IMR-90 (cell line): ENCODE measurements around the gene IQSEC1. TPM values are rescaled to one million over a fixed set of nuclear protein-coding genes. Genes with fewer than 3 reads are reported as not detected.

Experiments used
- ATAC-seq: fragments of 200-7000 bp; cut with Tn5 transposase; 2 replicates; pipeline ENCODE4 v1.9.1; 2020; ENCODE audit warnings: low read depth, mild to moderate bottlenecking, moderate library complexity
- BruUV-seq: library from RNA; stranded (reverse); fragments of 400-500 nt; replicated peaks from 2 replicates; lab custom pipeline; 2021; lab: Mats Ljungman, UMichigan
- CTCF ChIA-PET: fragments of 300-600 bp; formaldehyde crosslinking; extraction: SDS; loops from one replicate; lab custom pipeline; 2021; ENCODE audit warnings: antibody characterized with exemption; lab: Yijun Ruan, JAX
- POLR2A ChIA-PET: fragments of 300-600 bp; sonication (Branson Sonifier 250); formaldehyde crosslinking; loops from one replicate; lab custom pipeline; 2022; ENCODE audit warnings: antibody characterized with exemption; ENCODE audit not compliant: unreplicated experiment; lab: Charles Lee
- DNase-seq: peaks from one replicate; pipeline ENCODE4 v3.0.0; 2013
- H2AFZ ChIP-seq: replicated peaks from 2 replicates; pipeline ENCODE3; 2013; ENCODE audit warnings: low read length, mild to moderate bottlenecking; ENCODE audit not compliant: poor library complexity
- H2AK5ac ChIP-seq: 2 replicates; pipeline ENCODE4 v1.6.1; 2013; ENCODE audit warnings: low read depth, low read length, inconsistent platforms
- H2AK9ac ChIP-seq: replicated peaks from 2 replicates; pipeline ENCODE3; 2013; ENCODE audit warnings: mild to moderate bottlenecking, low read depth, low read length, moderate library complexity; ENCODE audit not compliant: poor library complexity
- H2BK120ac ChIP-seq: 2 replicates; pipeline ENCODE4 v1.6.1; 2013; ENCODE audit warnings: low read depth, low read length, inconsistent platforms
- H2BK15ac ChIP-seq: 3 replicates; pipeline ENCODE4 v1.6.1; 2013; ENCODE audit warnings: low read depth, low read length, inconsistent platforms
- H2BK20ac ChIP-seq: 2 replicates; pipeline ENCODE4 v1.6.1; 2013; ENCODE audit warnings: low read depth, mild to moderate bottlenecking, inconsistent platforms, low read length, moderate library complexity
- H2BK5ac ChIP-seq: 2 replicates; pipeline ENCODE4 v1.6.1; 2013; ENCODE audit warnings: mild to moderate bottlenecking, low read depth, low read length, inconsistent platforms; ENCODE audit not compliant: poor library complexity, severe bottlenecking
- H3K14ac ChIP-seq: replicated peaks from 2 replicates; pipeline ENCODE4 v1.6.1; 2013; ENCODE audit warnings: low read depth, low read length, inconsistent platforms
- H3K18ac ChIP-seq: 2 replicates; pipeline ENCODE4 v1.6.1; 2013; ENCODE audit warnings: low read depth, low read length, control low read depth
- H3K23ac ChIP-seq: 2 replicates; pipeline ENCODE4 v1.6.1; 2013; ENCODE audit warnings: low read depth, low read length, inconsistent platforms
- H3K27ac ChIP-seq: 2 replicates; pipeline ENCODE4 v1.5.1; 2013; ENCODE audit warnings: mild to moderate bottlenecking, control low read depth, low read length; ENCODE audit not compliant: insufficient read depth
- H3K27me3 ChIP-seq: 2 replicates; pipeline ENCODE4 v1.6.1; 2013; ENCODE audit warnings: low read length; ENCODE audit not compliant: control insufficient read depth, insufficient read depth
- H3K36me3 ChIP-seq: 2 replicates; pipeline ENCODE4 v1.6.1; 2013; ENCODE audit warnings: low read length, mixed read lengths; ENCODE audit not compliant: control insufficient read depth, insufficient read depth
- H3K4ac ChIP-seq: 2 replicates; pipeline ENCODE4 v1.6.1; 2013; ENCODE audit warnings: low read depth, low read length, inconsistent platforms
- H3K4me1 ChIP-seq: 2 replicates; pipeline ENCODE4 v1.6.1; 2013; ENCODE audit warnings: low read length, mixed read lengths; ENCODE audit not compliant: control insufficient read depth, insufficient read depth
- H3K4me2 ChIP-seq: 2 replicates; pipeline ENCODE4 v1.6.1; 2013; ENCODE audit warnings: low read depth, mild to moderate bottlenecking, control low read depth, low read length, moderate library complexity
- H3K4me3 ChIP-seq: 2 replicates; pipeline ENCODE4 v1.5.1; 2013; ENCODE audit warnings: low read depth, mild to moderate bottlenecking, control low read depth, low read length, moderate library complexity; ENCODE audit not compliant: insufficient read depth
- H3K56ac ChIP-seq: 2 replicates; pipeline ENCODE4 v1.6.1; 2013; ENCODE audit warnings: low read length, inconsistent platforms; ENCODE audit not compliant: insufficient read depth; ENCODE audit errors: extremely low read depth
- H3K79me1 ChIP-seq, 2 experiments: 2 replicates each; pipeline ENCODE4 v1.6.1; 2013; ENCODE audit warnings: low read length in 2 of 2, inconsistent platforms in 1 of 2, low read depth in 1 of 2
- H3K9ac ChIP-seq: 2 replicates; pipeline ENCODE4 v1.6.1; 2013; ENCODE audit warnings: low read depth, low read length, control low read depth
- H3K9me1 ChIP-seq: 2 replicates; pipeline ENCODE4 v1.6.1; 2013; ENCODE audit warnings: low read length, inconsistent platforms; ENCODE audit not compliant: insufficient read depth
- H3K9me3 ChIP-seq: 2 replicates; pipeline ENCODE4 v1.6.1; 2013; ENCODE audit warnings: low read length; ENCODE audit not compliant: control insufficient read depth, insufficient read depth
- H4K20me1 ChIP-seq: 2 replicates; pipeline ENCODE4 v1.6.1; 2013; ENCODE audit warnings: low read length, inconsistent platforms; ENCODE audit not compliant: insufficient read depth
- H4K5ac ChIP-seq: 2 replicates; pipeline ENCODE4 v1.6.1; 2013; ENCODE audit warnings: mild to moderate bottlenecking, low read depth, low read length, control low read depth
- H4K8ac ChIP-seq, 2 experiments: 2 replicates each; pipeline ENCODE4 v1.6.1; 2013; ENCODE audit warnings: low read depth in 2 of 2, low read length in 2 of 2, control low read depth in 1 of 2, inconsistent platforms in 1 of 2
- H4K91ac ChIP-seq: 2 replicates; pipeline ENCODE4 v1.6.1; 2013; ENCODE audit warnings: low read depth, low read length, inconsistent platforms; ENCODE audit not compliant: insufficient read depth
- BHLHE40 ChIP-seq: fragments of 150-350 bp; IDR thresholded peaks from 2 replicates; pipeline ENCODE4 v1.6.1; 2016; ENCODE audit warnings: mild to moderate bottlenecking, low read depth, low read length
- WGBS, 2 experiments: methylation state at CpG; one replicate each; pipeline versions ENCODE4 v1.1.5 to v1.1.7; 2013; ENCODE audit warnings: missing lambda C conversion rate in 2 of 2; ENCODE audit not compliant: insufficient read length in 1 of 2; ENCODE audit errors: extremely low coverage in 2 of 2; 5-methylcytosine and 5-hydroxymethylcytosine counted together
- dilution Hi-C: fragments of 300-500 bp; cut with HindIII; formaldehyde crosslinking; loops from one replicate; pipeline ENCODE4 v1.14.3; 2018; ENCODE audit warnings: low sequenced_read_pairs; ENCODE audit not compliant: unreplicated experiment
- in situ Hi-C: fragments of 300-500 bp; cut with MboI; formaldehyde crosslinking; loops from 3 replicates; pipeline ENCODE4 v1.14.3; 2019; ENCODE audit warnings: low sequenced_read_pairs, inconsistent platforms, mixed read lengths
- intact Hi-C: fragments of 100-400 bp; cut with micrococcal nuclease; formaldehyde crosslinking; loops from 2 replicates; pipeline ENCODE4 v1.10.0; 2022
- polyA plus RNA-seq, 3 experiments: library from polyadenylated mRNA; depleted of rRNA; stranded (reverse); fragments of >200 nt; gene quantifications; 2 replicates each; pipeline ENCODE4 v1.2.3, GENCODE V29; 2012; ENCODE audit warnings: low replicate concordance in 1 of 3
- total RNA-seq: library from RNA; depleted of rRNA; stranded (reverse); fragments of >200 nt; gene quantifications from 2 replicates; pipeline ENCODE4 v1.2.3, GENCODE V29; 2012

Gene IQSEC1
- total and polyA plus RNA-seq, 2 of the 4 experiments (the other 2 are of a cell fraction): 5.9 to 11.9 TPM

GRCh38 chr3:13069495-13069894, 3.7 kb downstream of the IQSEC1 start:
- ChIA-PET CTCF (no interaction called here), POLR2A (no interaction called here)
- intact Hi-C loops: no loop called here
- Histone ChIP-seq H3K4me2 (no peak overlapping the region), H3K36me3 (no peaks in the 10 kb centered on the region), H3K9me3 (peaks cover 3% of the 10 kb centered on the region; the same call in 1 of the 2 replicates), H3K9ac (no peak overlapping the region), H4K91ac (no peak overlapping the region), H3K9me1 (no peaks in the 10 kb centered on the region), H2BK5ac (no peak overlapping the region), H3K23ac (no peak overlapping the region), H4K5ac (no peak overlapping the region), H2AK9ac (no peak overlapping the region), H3K27me3 (peaks cover 35% of the 10 kb centered on the region), H2BK15ac (no peak overlapping the region), H2AFZ (peak overlapping the region; percentile 21), H2BK120ac (no peak overlapping the region), H3K4ac (no peak overlapping the region), H2AK5ac (no peak overlapping the region), H4K20me1 (no peaks in the 10 kb centered on the region), H4K8ac (no peak overlapping the region), H3K56ac (no peak overlapping the region), H3K27ac (no peak overlapping the region), H3K4me1 (no peaks in the 10 kb centered on the region), H3K14ac (no peak overlapping the region), H2BK20ac (no peak overlapping the region), H3K4me3 (no peak overlapping the region), H3K79me1 (no peaks in the 10 kb centered on the region), H3K18ac (no peak overlapping the region)
- dilution Hi-C loops: no loop called here
- in situ Hi-C loops: no loop called here
- ATAC-seq (no peak), DNase-seq (no peak)
- WGBS, 2 experiments: no CpG with 5 or more reads among the region's 4 CpGs
- no TSS peak for BruUV-seq
- TF ChIP-seq BHLHE40: no peak
